Esophagus squamous epithelium (tissue), 5 donors: ENCODE data around the gene LTBR. TPM values are rescaled to one million over a fixed set of nuclear protein-coding genes. Genes with fewer than 3 reads are reported as not detected.

Source experiments
- DNase-seq: peaks from one replicate; lab custom pipeline; 2025; lab: John Stamatoyannopoulos, UW
- H3K27ac ChIP-seq, 4 donors: fragments of 200-600 bp; sonication (generic); one replicate each; pipeline ENCODE4 v1.5.1; 2016 to 2019; ENCODE audit warnings: mild to moderate bottlenecking in 1 of 4
- H3K27me3 ChIP-seq, 4 donors: fragments of 200-600 bp; sonication (generic); 1 replicate in 3 of 4; 2 replicates in 1 of 4; pipeline versions ENCODE4 v1.5.1 to v1.6.0; 2017 to 2021; ENCODE audit warnings: antibody characterized with exemption in 1 of 4
- H3K36me3 ChIP-seq, 3 donors: fragments of 200-600 bp; sonication (generic); one replicate each; pipeline ENCODE4 v1.5.1; 2016 to 2019
- H3K4me1 ChIP-seq, 3 donors: fragments of 200-600 bp; sonication (generic); one replicate each; pipeline ENCODE4 v1.5.1; 2017 to 2019
- H3K4me3 ChIP-seq, 4 donors: fragments of 200-600 bp; sonication (generic); 1 replicate in 3 of 4; 2 replicates in 1 of 4; pipeline ENCODE4 v1.5.1; 2016 to 2019; ENCODE audit warnings: mild to moderate bottlenecking in 2 of 4, moderate library complexity in 1 of 4
- H3K9me3 ChIP-seq, 3 donors: fragments of 200-600 bp; sonication (generic); one replicate each; pipeline ENCODE4 v1.5.1; 2016 to 2019
- POLR2A ChIP-seq, 4 donors: fragments of 450-650 bp; IDR thresholded peaks; one replicate each; pipeline ENCODE4 v1.6.1; 2017; ENCODE audit warnings: antibody characterized with exemption in 4 of 4, mild to moderate bottlenecking in 4 of 4, moderate library complexity in 3 of 4
- WGBS, 2 donors: methylation state at CpG; one replicate each; pipeline ENCODE4 v1.1.5; 2018; 5-methylcytosine and 5-hydroxymethylcytosine counted together
- intact Hi-C: fragments of 100-400 bp; cut with DNase I; formaldehyde crosslinking; loops from one replicate; pipeline ENCODE4 v1.15.0; 2022
- total RNA-seq, 4 donors: library from RNA; depleted of rRNA; stranded (reverse); fragments of >200 nt; gene quantifications; one replicate each; pipeline ENCODE4 v1.1.0, GENCODE V29; 2016
- TF ChIP-seq, protein P1 (sequence below), 6 experiments: fragments of 450-650 bp in 4 of 6; fragments of 200-600 bp in 2 of 6; sonication (generic) in 2 of 6; IDR thresholded peaks; one replicate each; pipeline ENCODE4 v1.5.1; 2016 to 2019; ENCODE audit warnings: antibody characterized with exemption in 6 of 6, mild to moderate bottlenecking in 4 of 6, moderate library complexity in 4 of 6
- donor health status: DM: yes; HTN: yes; CAD: no.

Gene LTBR
- total RNA-seq, result 100 to 1,000 TPM in 3 of 4 donors, 10 to 100 TPM in 1; 98.2 to 171 (median 136) TPM

DNA sequence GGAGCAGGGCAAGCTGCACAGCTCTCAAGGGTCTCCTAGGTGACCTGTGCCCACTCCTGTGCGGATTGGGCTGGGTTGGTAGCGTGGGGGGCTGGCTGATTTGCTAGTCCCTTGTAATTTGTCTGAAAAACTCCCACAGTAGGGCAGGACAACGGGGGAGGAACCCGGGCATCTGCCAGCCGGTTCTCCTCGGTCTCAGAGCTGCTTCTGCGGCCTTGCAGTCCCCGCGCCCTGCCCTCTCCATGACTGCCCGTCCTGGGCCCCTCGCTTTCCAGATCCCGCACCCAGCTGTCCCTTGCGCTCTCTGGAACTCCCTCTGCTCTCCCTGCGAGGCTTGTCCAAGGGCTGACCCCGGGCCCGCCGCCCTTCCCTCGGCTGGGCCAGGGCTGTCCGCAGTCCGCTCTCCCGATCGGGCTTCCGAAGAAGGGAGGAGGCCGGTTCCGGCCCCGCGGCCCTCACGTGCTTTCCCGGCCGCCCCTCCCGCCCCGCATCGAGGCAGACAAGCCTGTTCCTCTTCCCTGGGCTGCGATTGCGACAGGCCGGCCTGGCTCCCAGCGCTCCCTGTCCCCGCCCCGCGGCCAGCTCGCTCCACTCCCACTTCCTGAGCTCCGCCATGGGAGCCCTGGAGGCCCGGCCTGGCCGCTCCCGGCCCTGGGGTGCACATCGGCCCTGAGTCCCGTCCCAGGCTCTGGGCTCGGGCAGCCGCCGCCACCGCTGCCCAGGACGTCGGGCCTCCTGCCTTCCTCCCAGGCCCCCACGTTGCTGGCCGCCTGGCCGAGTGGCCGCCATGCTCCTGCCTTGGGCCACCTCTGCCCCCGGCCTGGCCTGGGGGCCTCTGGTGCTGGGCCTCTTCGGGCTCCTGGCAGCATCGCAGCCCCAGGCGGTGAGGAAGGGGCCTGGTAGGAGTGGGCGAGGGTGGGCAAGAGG lies at the start of gene LTBR:
TSS of gene LTBR (plus strand) at position 591 of the 927 bp plus-strand sequence. CDS start at position 788, 197 bp downstream.
- intact Hi-C loops, result no loop called here
- H3K4me3 ChIP-seq, result peak within 1 kb of the TSS; percentile 66 to 97 (median 90)
- H3K36me3 ChIP-seq, result peaks cover 8 to 30% (median 10%) of the 10 kb centered on the region in 3 donors
- H3K27ac ChIP-seq, result peak within 1 kb of the TSS; percentile 94 to 99 (median 98)
- 4 to 20% methylated on average over 10 to 14 of the region's 62 CpGs for WGBS, 2 donors
- no peaks in the 10 kb centered on the region for H3K9me3 ChIP-seq
- peak; percentile 62 for DNase-seq
- H3K4me1 ChIP-seq, result peaks cover 51 to 87% (median 63%) of the 10 kb centered on the region in 3 donors
- no peaks in the 10 kb centered on the region for H3K27me3 ChIP-seq
- TF ChIP-seq, protein P1, sequence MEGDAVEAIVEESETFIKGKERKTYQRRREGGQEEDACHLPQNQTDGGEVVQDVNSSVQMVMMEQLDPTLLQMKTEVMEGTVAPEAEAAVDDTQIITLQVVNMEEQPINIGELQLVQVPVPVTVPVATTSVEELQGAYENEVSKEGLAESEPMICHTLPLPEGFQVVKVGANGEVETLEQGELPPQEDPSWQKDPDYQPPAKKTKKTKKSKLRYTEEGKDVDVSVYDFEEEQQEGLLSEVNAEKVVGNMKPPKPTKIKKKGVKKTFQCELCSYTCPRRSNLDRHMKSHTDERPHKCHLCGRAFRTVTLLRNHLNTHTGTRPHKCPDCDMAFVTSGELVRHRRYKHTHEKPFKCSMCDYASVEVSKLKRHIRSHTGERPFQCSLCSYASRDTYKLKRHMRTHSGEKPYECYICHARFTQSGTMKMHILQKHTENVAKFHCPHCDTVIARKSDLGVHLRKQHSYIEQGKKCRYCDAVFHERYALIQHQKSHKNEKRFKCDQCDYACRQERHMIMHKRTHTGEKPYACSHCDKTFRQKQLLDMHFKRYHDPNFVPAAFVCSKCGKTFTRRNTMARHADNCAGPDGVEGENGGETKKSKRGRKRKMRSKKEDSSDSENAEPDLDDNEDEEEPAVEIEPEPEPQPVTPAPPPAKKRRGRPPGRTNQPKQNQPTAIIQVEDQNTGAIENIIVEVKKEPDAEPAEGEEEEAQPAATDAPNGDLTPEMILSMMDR (IDR thresholded peaks at IDR 0.05), result peak in 2 of 6 experiments; percentile 9 to 12
- TF ChIP-seq POLR2A (IDR thresholded peaks at IDR 0.05), result peak in 2 of 4 donors; percentile 81 to 88

DNA sequence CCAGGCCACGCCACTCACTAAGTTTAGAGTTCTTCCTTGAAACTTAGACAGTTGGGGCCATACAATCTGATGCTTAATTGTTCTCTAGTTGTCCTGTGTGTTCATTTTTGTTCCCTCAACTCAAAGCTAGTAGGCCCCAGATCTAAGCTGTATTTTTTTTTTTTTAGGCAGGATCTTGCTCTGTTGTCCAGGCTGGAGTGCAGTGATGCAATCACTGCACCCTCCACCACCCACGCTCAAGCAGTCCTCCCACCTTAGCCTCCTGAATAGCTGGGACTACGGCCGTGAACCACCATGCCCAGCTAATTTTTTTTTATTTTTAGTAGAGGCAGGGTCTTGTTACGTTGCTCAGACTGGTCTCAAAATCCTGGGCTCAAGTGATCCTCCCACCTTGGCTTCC lies 49.6 kb upstream of the LTBR start:
- H3K36me3 ChIP-seq, result peaks cover 33 to 58% (median 47%) of the 10 kb centered on the region in 3 donors
- TF ChIP-seq POLR2A (IDR thresholded peaks at IDR 0.05), result no peak
- TF ChIP-seq, protein P1 (IDR thresholded peaks at IDR 0.05), result no peak
- H3K4me1 ChIP-seq, result peaks cover 79 to 100% (median 93%) of the 10 kb centered on the region in 3 donors
- DNase-seq, result no peak
- H3K4me3 ChIP-seq, result peak overlapping the region in 1 of 4 donors; percentile 87
- WGBS, 2 donors, result 37 to 55% methylated on average over 5 of the region's 5 CpGs
- no peaks in the 10 kb centered on the region for H3K27me3 ChIP-seq
- peak overlapping the region; percentile 95 to 100 (median 96) for H3K27ac ChIP-seq
- intact Hi-C loops, result no loop called here
- no peaks in the 10 kb centered on the region for H3K9me3 ChIP-seq

DNA sequence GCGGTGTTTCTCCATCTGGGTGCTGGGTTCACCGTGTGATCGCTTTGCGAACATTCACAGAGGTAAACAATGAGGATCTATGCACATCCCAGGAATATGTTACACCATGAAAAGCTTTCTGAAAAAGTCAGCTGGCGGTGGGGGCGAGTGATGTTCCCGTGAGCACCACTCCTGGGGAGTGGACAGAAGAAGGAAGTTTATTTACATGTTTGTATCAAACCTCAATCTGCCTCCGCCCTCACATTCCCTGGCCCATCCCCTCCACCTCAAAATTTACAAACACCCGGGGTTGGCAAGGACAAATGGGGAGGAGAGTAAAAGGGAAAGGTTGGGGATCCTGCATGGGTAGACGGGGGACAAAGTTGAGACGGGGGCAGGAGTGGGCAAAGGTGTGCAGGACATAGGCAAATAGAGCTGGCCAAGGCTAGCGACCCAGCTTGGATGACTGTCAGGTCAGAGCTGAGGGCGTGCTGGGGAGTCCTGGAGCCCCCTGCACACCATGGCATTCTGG lies 49.0 kb upstream of the LTBR start:
- peaks cover 86 to 100% (median 88%) of the 10 kb centered on the region in 3 donors for H3K4me1 ChIP-seq
- no peak for TF ChIP-seq POLR2A (IDR thresholded peaks at IDR 0.05)
- TF ChIP-seq, protein P1 (IDR thresholded peaks at IDR 0.05), result no peak
- no peaks in the 10 kb centered on the region for H3K27me3 ChIP-seq
- peak overlapping the region; percentile 95 to 100 (median 96) for H3K27ac ChIP-seq
- DNase-seq, result no peak
- intact Hi-C loops, result loop anchor here (5.0 kb wide), 1 partner anchor 42 kb away; the partner anchor contains the start of gene SCNN1A
- H3K4me3 ChIP-seq, result peak overlapping the region; percentile 17 to 96 (median 81)
- H3K36me3 ChIP-seq, result peaks cover 27 to 52% (median 41%) of the 10 kb centered on the region in 3 donors
- WGBS, 2 donors, result 14 to 34% methylated on average over 13 of the region's 13 CpGs
- H3K9me3 ChIP-seq, result no peaks in the 10 kb centered on the region

DNA sequence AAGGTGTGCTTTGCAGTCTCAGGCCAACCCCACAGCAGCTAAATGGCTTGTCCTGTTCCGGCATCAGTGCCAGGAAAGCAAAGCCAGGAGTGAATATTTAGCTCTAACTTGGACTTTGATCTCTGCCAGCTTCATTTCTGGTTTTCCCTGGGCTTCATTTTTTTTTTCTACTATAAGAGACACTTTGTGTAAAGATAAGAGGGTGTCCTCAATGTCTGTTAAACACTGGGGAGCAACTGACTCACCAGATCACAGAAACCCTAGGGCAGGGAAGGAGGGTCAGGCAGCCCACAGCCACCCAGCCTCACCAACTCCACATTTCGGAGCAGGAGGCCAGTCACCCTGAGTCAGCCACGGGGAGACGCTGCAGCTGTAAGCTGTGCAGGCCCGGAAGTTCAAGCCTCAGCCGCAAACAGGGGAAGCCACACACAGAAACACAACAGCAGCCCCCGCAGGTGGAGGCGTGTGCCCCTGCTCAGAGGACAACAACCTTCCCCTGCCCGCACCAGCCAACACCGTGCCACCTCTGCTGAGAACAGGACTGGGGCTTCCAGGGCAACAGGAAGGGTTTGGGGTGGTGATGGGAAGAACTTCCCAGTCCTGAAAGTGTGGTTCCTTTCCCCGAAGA lies 48.4 kb upstream of the LTBR start:
- peaks cover 81 to 97% (median 82%) of the 10 kb centered on the region in 3 donors for H3K4me1 ChIP-seq
- no peaks in the 10 kb centered on the region for H3K27me3 ChIP-seq
- peak overlapping the region; percentile 17 to 96 (median 81) for H3K4me3 ChIP-seq
- 0 to 2% methylated on average over 3 to 11 of the region's 11 CpGs for WGBS, 2 donors
- H3K36me3 ChIP-seq, result peaks cover 21 to 46% (median 35%) of the 10 kb centered on the region in 3 donors
- peak in 1 of 4 donors; percentile 49 for TF ChIP-seq POLR2A (IDR thresholded peaks at IDR 0.05)
- TF ChIP-seq, protein P1 (IDR thresholded peaks at IDR 0.05), result peak; percentile 24 to 63 (median 56)
- H3K9me3 ChIP-seq, result no peaks in the 10 kb centered on the region
- H3K27ac ChIP-seq, result peak overlapping the region; percentile 95 to 100 (median 96)
- intact Hi-C loops, result loop anchor here (5.0 kb wide), 1 partner anchor 42 kb away; the partner anchor contains the start of gene SCNN1A
- no peak for DNase-seq
